ENCODE measurements around the gene CACNA2D3.

DNA sequence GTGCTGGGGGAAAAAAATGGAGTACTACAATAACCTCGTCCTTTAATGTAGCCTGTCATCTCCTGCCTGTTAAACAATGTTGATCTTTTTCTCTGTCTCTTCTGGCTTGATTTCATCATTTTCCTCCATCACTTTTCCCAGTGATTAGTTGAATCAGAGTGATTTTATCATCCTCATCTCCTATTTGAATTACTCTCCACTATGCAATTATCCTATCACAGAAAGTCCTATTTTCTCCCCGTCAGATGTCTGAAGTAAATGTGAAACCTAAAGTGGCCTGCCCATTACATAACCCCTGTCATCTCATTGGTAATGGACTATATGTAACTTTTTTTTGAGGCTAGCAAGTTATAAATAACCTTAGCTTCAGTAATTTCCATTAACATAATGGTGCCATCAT lies 201.8 kb downstream of the CACNA2D3 start:
- no peak for TF ChIP-seq EZH2phosphoT487 (IDR thresholded peaks at IDR 0.05; ENCODE audit: borderline replicate concordance, low read depth, low read length)
- TF ChIP-seq, protein P1, sequence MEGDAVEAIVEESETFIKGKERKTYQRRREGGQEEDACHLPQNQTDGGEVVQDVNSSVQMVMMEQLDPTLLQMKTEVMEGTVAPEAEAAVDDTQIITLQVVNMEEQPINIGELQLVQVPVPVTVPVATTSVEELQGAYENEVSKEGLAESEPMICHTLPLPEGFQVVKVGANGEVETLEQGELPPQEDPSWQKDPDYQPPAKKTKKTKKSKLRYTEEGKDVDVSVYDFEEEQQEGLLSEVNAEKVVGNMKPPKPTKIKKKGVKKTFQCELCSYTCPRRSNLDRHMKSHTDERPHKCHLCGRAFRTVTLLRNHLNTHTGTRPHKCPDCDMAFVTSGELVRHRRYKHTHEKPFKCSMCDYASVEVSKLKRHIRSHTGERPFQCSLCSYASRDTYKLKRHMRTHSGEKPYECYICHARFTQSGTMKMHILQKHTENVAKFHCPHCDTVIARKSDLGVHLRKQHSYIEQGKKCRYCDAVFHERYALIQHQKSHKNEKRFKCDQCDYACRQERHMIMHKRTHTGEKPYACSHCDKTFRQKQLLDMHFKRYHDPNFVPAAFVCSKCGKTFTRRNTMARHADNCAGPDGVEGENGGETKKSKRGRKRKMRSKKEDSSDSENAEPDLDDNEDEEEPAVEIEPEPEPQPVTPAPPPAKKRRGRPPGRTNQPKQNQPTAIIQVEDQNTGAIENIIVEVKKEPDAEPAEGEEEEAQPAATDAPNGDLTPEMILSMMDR (conservative IDR thresholded peaks at IDR 0.05; ENCODE audit: low read length) = no peak
